Measurements from ENCODE around the gene RNF19B. TPM values are rescaled to one million over a fixed set of nuclear protein-coding genes. Genes with fewer than 3 reads are reported as not detected.

Gene RNF19B
- total RNA-seq, 1 donor from 2014 or later = 24.6 TPM

- Histone ChIP-seq H3K9me3 (no peaks in the 10 kb centered on the region), H3K36me3 (no peaks in the 10 kb centered on the region), H3K27me3 (no peaks in the 10 kb centered on the region), H3K27ac (no peak overlapping the region), H3K4me3 (no peak overlapping the region), H3K4me1 (peaks cover 23% of the 10 kb centered on the region)
- no peak for DNase-seq (ENCODE audit: extremely low spot score in 2 of 2)
- TF ChIP-seq CTCF (IDR thresholded peaks at IDR 0.05) = no peak
- no peak for TF ChIP-seq POLR2A (IDR thresholded peaks at IDR 0.05)
- TF ChIP-seq POLR2AphosphoS5 (IDR thresholded peaks at IDR 0.05; ENCODE audit: insufficient read depth in 1 of 2, low read depth in 1 of 2) = no peak
- intact Hi-C loops (cut with DNase I) = no loop called here
Measured at GRCh38 chr1:32894681-32895080, 69.9 kb downstream of the RNF19B start.

GRCh38 chr1:32894019-32894600 is 70.5 kb downstream of the RNF19B start:
- intact Hi-C loops (cut with DNase I) = no loop called here
- TF ChIP-seq POLR2A (IDR thresholded peaks at IDR 0.05) (no peak), CTCF (IDR thresholded peaks at IDR 0.05) (no peak), POLR2AphosphoS5 (IDR thresholded peaks at IDR 0.05; ENCODE audit: insufficient read depth in 1 of 2, low read depth in 1 of 2) (no peak)
- Histone ChIP-seq H3K27ac (peak overlapping the region; percentile 2), H3K4me1 (peaks cover 22% of the 10 kb centered on the region), H3K9me3 (no peaks in the 10 kb centered on the region), H3K27me3 (no peaks in the 10 kb centered on the region), H3K36me3 (no peaks in the 10 kb centered on the region), H3K4me3 (peak overlapping the region; percentile 42 to 59)
- DNase-seq (ENCODE audit: extremely low spot score in 2 of 2) = no peak

GRCh38 chr1:32893198-32894018 is 71.2 kb downstream of the RNF19B start:
- TF ChIP-seq CTCF (IDR thresholded peaks at IDR 0.05) (no peak), POLR2A (IDR thresholded peaks at IDR 0.05) (no peak), POLR2AphosphoS5 (IDR thresholded peaks at IDR 0.05; ENCODE audit: insufficient read depth in 1 of 2, low read depth in 1 of 2) (peak in 1 of 2 donors; percentile 37)
- intact Hi-C loops (cut with DNase I) = no loop called here
- Histone ChIP-seq H3K36me3 (no peaks in the 10 kb centered on the region), H3K4me1 (peaks cover 22% of the 10 kb centered on the region), H3K27ac (peak overlapping the region; percentile 10), H3K4me3 (peak overlapping the region; percentile 42 to 59), H3K27me3 (no peaks in the 10 kb centered on the region), H3K9me3 (no peaks in the 10 kb centered on the region)
- no peak for DNase-seq (ENCODE audit: extremely low spot score in 2 of 2)

- Histone ChIP-seq H3K27ac (peak overlapping the region; percentile 10), H3K27me3 (no peaks in the 10 kb centered on the region), H3K4me3 (peak overlapping the region; percentile 42 to 59), H3K9me3 (no peaks in the 10 kb centered on the region), H3K4me1 (peaks cover 22% of the 10 kb centered on the region), H3K36me3 (no peaks in the 10 kb centered on the region)
- intact Hi-C loops (cut with DNase I) = no loop called here
- peak in 1 of 3 experiments; percentile 39 for TF ChIP-seq CTCF (IDR thresholded peaks at IDR 0.05)
- no peak for TF ChIP-seq POLR2AphosphoS5 (IDR thresholded peaks at IDR 0.05; ENCODE audit: insufficient read depth in 1 of 2, low read depth in 1 of 2)
- TF ChIP-seq POLR2A (IDR thresholded peaks at IDR 0.05) = no peak
- no peak for DNase-seq (ENCODE audit: extremely low spot score in 2 of 2)
Measured at GRCh38 chr1:32892368-32893197, 72.0 kb downstream of the RNF19B start.

All from vagina (tissue), 2 donors.